DND-41 (cell line): ENCODE data around the gene TBC1D30.

Experiments
- EZH2 ChIP-seq: IDR thresholded peaks from 3 replicates; pipeline ENCODE4 v1.6.1; 2012; ENCODE audit warnings: borderline replicate concordance, low read depth, mild to moderate bottlenecking, moderate library complexity, low read length, inconsistent platforms; ENCODE audit not compliant: severe bottlenecking
- TF ChIP-seq, protein P1 (sequence below): IDR thresholded peaks from 2 replicates; pipeline ENCODE4 v1.5.1; 2012; ENCODE audit warnings: borderline replicate concordance, low read length, moderate library complexity, mild to moderate bottlenecking; ENCODE audit not compliant: poor library complexity, severe bottlenecking; ENCODE audit errors: extremely low read depth

DNA sequence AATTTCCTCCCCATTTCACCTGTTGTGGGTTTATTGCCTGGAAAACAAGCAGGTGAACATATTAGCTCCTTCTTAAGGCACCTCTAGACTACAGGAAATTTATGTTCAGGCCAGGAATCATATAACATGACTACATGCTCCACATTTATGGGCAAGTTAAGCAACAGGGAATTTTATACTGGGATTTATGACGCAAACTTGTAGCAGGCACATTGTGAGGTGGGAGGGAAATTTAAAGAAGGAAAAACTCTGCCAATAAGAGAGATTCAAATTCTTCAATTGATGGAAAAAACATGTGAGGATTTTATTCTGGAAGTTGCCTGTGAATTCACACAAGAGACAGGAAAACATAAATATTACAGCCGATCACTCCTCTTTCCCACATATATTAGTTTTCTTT lies 93.9 kb downstream of the TBC1D30 start:
- TF ChIP-seq, protein P1, sequence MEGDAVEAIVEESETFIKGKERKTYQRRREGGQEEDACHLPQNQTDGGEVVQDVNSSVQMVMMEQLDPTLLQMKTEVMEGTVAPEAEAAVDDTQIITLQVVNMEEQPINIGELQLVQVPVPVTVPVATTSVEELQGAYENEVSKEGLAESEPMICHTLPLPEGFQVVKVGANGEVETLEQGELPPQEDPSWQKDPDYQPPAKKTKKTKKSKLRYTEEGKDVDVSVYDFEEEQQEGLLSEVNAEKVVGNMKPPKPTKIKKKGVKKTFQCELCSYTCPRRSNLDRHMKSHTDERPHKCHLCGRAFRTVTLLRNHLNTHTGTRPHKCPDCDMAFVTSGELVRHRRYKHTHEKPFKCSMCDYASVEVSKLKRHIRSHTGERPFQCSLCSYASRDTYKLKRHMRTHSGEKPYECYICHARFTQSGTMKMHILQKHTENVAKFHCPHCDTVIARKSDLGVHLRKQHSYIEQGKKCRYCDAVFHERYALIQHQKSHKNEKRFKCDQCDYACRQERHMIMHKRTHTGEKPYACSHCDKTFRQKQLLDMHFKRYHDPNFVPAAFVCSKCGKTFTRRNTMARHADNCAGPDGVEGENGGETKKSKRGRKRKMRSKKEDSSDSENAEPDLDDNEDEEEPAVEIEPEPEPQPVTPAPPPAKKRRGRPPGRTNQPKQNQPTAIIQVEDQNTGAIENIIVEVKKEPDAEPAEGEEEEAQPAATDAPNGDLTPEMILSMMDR = no peak
- TF ChIP-seq EZH2 = no peak
